Activated T-helper 1 cell treated with anti-CD3 and anti-CD28 coated beads, Interleukin-12 subunit alpha, Interleukin-12 subunit beta, Interleukin-2, Interleukin-4 antibody, amounts not matched to agents 30 ng/mL and 10 ng/mL and 1 ng/mL, durations not matched to agents 14 hours and 24 hours and 36 hours (primary cell): ENCODE data around the gene RNF207. TPM values are rescaled to one million over a fixed set of nuclear protein-coding genes. Genes with fewer than 3 reads are reported as not detected.

ENCODE experiments used
- DNase-seq: peaks from one replicate; pipeline ENCODE4 v3.0.0; 2021; ENCODE audit warnings: low spot score
- H3K27ac Mint-ChIP-seq: one replicate; pipeline ENCODE4 v1.8.0; 2021; ENCODE audit warnings: mild to moderate bottlenecking, mixed read lengths
- H3K27me3 Mint-ChIP-seq: one replicate; pipeline ENCODE4 v1.8.0; 2022; ENCODE audit warnings: mild to moderate bottlenecking, moderate library complexity, mixed read lengths; ENCODE audit not compliant: insufficient read depth
- H3K36me3 Mint-ChIP-seq: one replicate; pipeline ENCODE4 v1.8.0; 2021; ENCODE audit warnings: low read depth, mixed read lengths
- H3K4me1 Mint-ChIP-seq: one replicate; pipeline ENCODE4 v1.8.0; 2021; ENCODE audit warnings: low read depth, mixed read lengths
- H3K4me3 Mint-ChIP-seq: one replicate; pipeline ENCODE4 v1.8.0; 2021; ENCODE audit warnings: mild to moderate bottlenecking, moderate library complexity, mixed read lengths
- H3K9me3 Mint-ChIP-seq: one replicate; pipeline ENCODE4 v1.8.0; 2021; ENCODE audit warnings: mixed read lengths
- intact Hi-C: fragments of 100-400 bp; cut with micrococcal nuclease; formaldehyde crosslinking; loops from one replicate; pipeline ENCODE4 v1.15.1; 2024
- total RNA-seq: library from RNA; stranded (reverse); gene quantifications from 2 replicates; pipeline ENCODE4 v1.2.3, GENCODE V29; 2022

Gene RNF207
- total RNA-seq, 1 donor from 2014 or later = 65.8 TPM

GRCh38 chr1:6197746-6198427, 8.0 kb upstream of the RNF207 start:
- DNase-seq = no peak
- Mint-ChIP-seq H3K4me3 (peak overlapping the region; percentile 94), H3K27ac (peak overlapping the region; percentile 92), H3K36me3 (peaks cover 38% of the 10 kb centered on the region), H3K27me3 (peaks cover 2% of the 10 kb centered on the region), H3K9me3 (no peaks in the 10 kb centered on the region), H3K4me1 (peaks cover 43% of the 10 kb centered on the region)
- intact Hi-C loops = loop anchor here (1.0 to 2.0 kb wide), 2 partner anchors 8 to 71 kb away; partner anchors contain the start of gene RNF207

- Mint-ChIP-seq H3K27me3 (peaks cover 2% of the 10 kb centered on the region), H3K9me3 (no peaks in the 10 kb centered on the region), H3K36me3 (peaks cover 31% of the 10 kb centered on the region), H3K4me1 (peaks cover 43% of the 10 kb centered on the region), H3K4me3 (peak overlapping the region; percentile 94), H3K27ac (peak overlapping the region; percentile 92)
- intact Hi-C loops = loop anchor here (1.0 to 2.0 kb wide), 11 partner anchors 8 to 356 kb away; partner anchors contain the start of genes ACOT7, ICMT, NOL9 and NPHP4
- DNase-seq = no peak
These were observed 7.1 kb upstream of the RNF207 start for GRCh38 chr1:6198646-6199297.

GRCh38 chr1:6199298-6200187, 6.4 kb upstream of the RNF207 start, which contains the start of gene RPL22:
RPL22 (minus strand) TSS chr1:6199595; CDS start chr1:6199573, 22 bp downstream.
- H3K4me1 Mint-ChIP-seq = peaks cover 44% of the 10 kb centered on the region
- intact Hi-C loops = loop anchor here (1.0 to 2.0 kb wide), 10 partner anchors 10 to 355 kb away; partner anchors contain the start of genes ACOT7, ICMT, NOL9 and NPHP4
- no peaks in the 10 kb centered on the region for H3K9me3 Mint-ChIP-seq
- H3K36me3 Mint-ChIP-seq = peaks cover 30% of the 10 kb centered on the region
- H3K27ac Mint-ChIP-seq = peak within 1 kb of the TSS; percentile 92
- peak within 1 kb of the TSS; percentile 94 for H3K4me3 Mint-ChIP-seq
- H3K27me3 Mint-ChIP-seq = peaks cover 2% of the 10 kb centered on the region
- peak; percentile 96 for DNase-seq

GRCh38 chr1:6200188-6200809, 5.6 kb upstream of the RNF207 start:
- H3K9me3 Mint-ChIP-seq = no peaks in the 10 kb centered on the region
- H3K27me3 Mint-ChIP-seq = peaks cover 2% of the 10 kb centered on the region
- DNase-seq = no peak
- H3K4me3 Mint-ChIP-seq = peak overlapping the region; percentile 94
- H3K36me3 Mint-ChIP-seq = peaks cover 29% of the 10 kb centered on the region
- intact Hi-C loops = no loop called here
- H3K4me1 Mint-ChIP-seq = peaks cover 48% of the 10 kb centered on the region
- H3K27ac Mint-ChIP-seq = peak overlapping the region; percentile 92

GRCh38 chr1:6202256-6202655, 3.7 kb upstream of the RNF207 start:
- no peak for DNase-seq
- Mint-ChIP-seq H3K9me3 (no peaks in the 10 kb centered on the region), H3K4me1 (peaks cover 38% of the 10 kb centered on the region), H3K36me3 (peaks cover 15% of the 10 kb centered on the region), H3K27ac (no peak overlapping the region), H3K4me3 (no peak overlapping the region), H3K27me3 (peaks cover 3% of the 10 kb centered on the region)
- intact Hi-C loops = no loop called here

- intact Hi-C loops = loop anchor here (1.0 to 2.0 kb wide), 2 partner anchors 8 to 396 kb away; partner anchors contain the start of gene KLHL21
These were observed 569 bp downstream of the RNF207 start for GRCh38 chr1:6206520-6206855.

GRCh38 chr1:6207075-6207885, 1.4 kb downstream of the RNF207 start:
- H3K36me3 Mint-ChIP-seq = peaks cover 13% of the 10 kb centered on the region
- peak overlapping the region; percentile 61 for H3K27ac Mint-ChIP-seq
- peaks cover 14% of the 10 kb centered on the region for H3K4me1 Mint-ChIP-seq
- intact Hi-C loops = loop anchor here (2.0 kb wide), 1 partner anchor 396 kb away; the partner anchor contains the start of gene KLHL21
- peak overlapping the region; percentile 84 for H3K4me3 Mint-ChIP-seq
- no peaks in the 10 kb centered on the region for H3K9me3 Mint-ChIP-seq
- DNase-seq = no peak
- peaks cover 2% of the 10 kb centered on the region for H3K27me3 Mint-ChIP-seq

More at GRCh38 chr1:6206520-6206855, 569 bp downstream of the RNF207 start:
- H3K27ac Mint-ChIP-seq = peak overlapping the region; percentile 61
- DNase-seq = no peak
- peak overlapping the region; percentile 84 for H3K4me3 Mint-ChIP-seq
- H3K36me3 Mint-ChIP-seq = peaks cover 7% of the 10 kb centered on the region
- peaks cover 3% of the 10 kb centered on the region for H3K27me3 Mint-ChIP-seq
- H3K9me3 Mint-ChIP-seq = no peaks in the 10 kb centered on the region
- H3K4me1 Mint-ChIP-seq = peaks cover 14% of the 10 kb centered on the region

- intact Hi-C loops = loop anchor here (2.0 kb wide), 1 partner anchor 395 kb away; the partner anchor contains the start of gene KLHL21
- H3K36me3 Mint-ChIP-seq = peaks cover 19% of the 10 kb centered on the region
- H3K27me3 Mint-ChIP-seq = peaks cover 2% of the 10 kb centered on the region
- no peak overlapping the region for H3K27ac Mint-ChIP-seq
- H3K9me3 Mint-ChIP-seq = no peaks in the 10 kb centered on the region
- no peak for DNase-seq
- H3K4me1 Mint-ChIP-seq = peaks cover 14% of the 10 kb centered on the region
- peak overlapping the region; percentile 84 for H3K4me3 Mint-ChIP-seq
These were observed 2.0 kb downstream of the RNF207 start for GRCh38 chr1:6207921-6208320.

- H3K27me3 Mint-ChIP-seq = peaks cover 2% of the 10 kb centered on the region
- DNase-seq = no peak
- no peaks in the 10 kb centered on the region for H3K9me3 Mint-ChIP-seq
- peaks cover 19% of the 10 kb centered on the region for H3K36me3 Mint-ChIP-seq
- peaks cover 14% of the 10 kb centered on the region for H3K4me1 Mint-ChIP-seq
- intact Hi-C loops = loop anchor here (1.0 kb wide), 1 partner anchor 10 kb away; the partner anchor contains the start of gene RPL22
- H3K4me3 Mint-ChIP-seq = peak overlapping the region; percentile 84
- peak overlapping the region; percentile 64 for H3K27ac Mint-ChIP-seq
These were observed 3.1 kb downstream of the RNF207 start for GRCh38 chr1:6208723-6209660.

- Mint-ChIP-seq H3K36me3 (peaks cover 20% of the 10 kb centered on the region), H3K9me3 (no peaks in the 10 kb centered on the region), H3K4me3 (peak overlapping the region; percentile 15), H3K4me1 (peaks cover 10% of the 10 kb centered on the region), H3K27me3 (peaks cover 2% of the 10 kb centered on the region), H3K27ac (peak overlapping the region; percentile 64)
- intact Hi-C loops = loop anchor here (1.0 kb wide), 1 partner anchor 11 kb away; the partner anchor contains the start of gene RPL22
- DNase-seq = no peak
These were observed 4.0 kb downstream of the RNF207 start for GRCh38 chr1:6209661-6210580.
